ENCODE results near the gene LIME1.

Gene LIME1

DNA sequence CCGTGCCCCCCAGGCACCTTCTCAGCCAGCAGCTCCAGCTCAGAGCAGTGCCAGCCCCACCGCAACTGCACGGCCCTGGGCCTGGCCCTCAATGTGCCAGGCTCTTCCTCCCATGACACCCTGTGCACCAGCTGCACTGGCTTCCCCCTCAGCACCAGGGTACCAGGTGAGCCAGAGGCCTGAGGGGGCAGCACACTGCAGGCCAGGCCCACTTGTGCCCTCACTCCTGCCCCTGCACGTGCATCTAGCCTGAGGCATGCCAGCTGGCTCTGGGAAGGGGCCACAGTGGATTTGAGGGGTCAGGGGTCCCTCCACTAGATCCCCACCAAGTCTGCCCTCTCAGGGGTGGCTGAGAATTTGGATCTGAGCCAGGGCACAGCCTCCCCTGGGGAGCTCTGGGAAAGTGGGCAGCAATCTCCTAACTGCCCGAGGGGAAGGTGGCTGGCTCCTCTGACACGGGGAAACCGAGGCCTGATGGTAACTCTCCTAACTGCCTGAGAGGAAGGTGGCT lies 39.1 kb upstream of the LIME1 start:
- no peak for DNase-seq

GRCh38 chr20:63697868-63698545 lies 38.5 kb upstream of the LIME1 start:
- DNase-seq = no peak

GRCh38 chr20:63698739-63699465 lies 37.6 kb upstream of the LIME1 start:
- no peak for DNase-seq

- no peak for DNase-seq
Measured at GRCh38 chr20:63699466-63700198, 36.8 kb upstream of the LIME1 start.

GRCh38 chr20:63700199-63701050 lies 36.0 kb upstream of the LIME1 start:
- no peak for DNase-seq

DNA sequence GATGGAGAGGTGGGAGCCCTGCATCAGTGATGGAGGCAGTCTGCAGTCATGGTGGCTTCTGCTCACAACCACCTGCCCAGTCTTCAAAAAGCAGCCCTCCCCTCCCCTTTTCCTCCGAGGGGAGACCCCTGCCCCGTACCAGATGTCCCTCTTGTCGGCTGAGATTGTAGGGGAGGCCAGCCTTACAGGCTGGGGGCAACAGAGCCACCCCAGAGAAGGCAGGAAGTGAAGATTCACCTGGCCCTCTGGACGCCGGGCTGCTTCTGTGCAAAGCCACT lies 35.5 kb upstream of the LIME1 start:
- no peak for DNase-seq

DNA sequence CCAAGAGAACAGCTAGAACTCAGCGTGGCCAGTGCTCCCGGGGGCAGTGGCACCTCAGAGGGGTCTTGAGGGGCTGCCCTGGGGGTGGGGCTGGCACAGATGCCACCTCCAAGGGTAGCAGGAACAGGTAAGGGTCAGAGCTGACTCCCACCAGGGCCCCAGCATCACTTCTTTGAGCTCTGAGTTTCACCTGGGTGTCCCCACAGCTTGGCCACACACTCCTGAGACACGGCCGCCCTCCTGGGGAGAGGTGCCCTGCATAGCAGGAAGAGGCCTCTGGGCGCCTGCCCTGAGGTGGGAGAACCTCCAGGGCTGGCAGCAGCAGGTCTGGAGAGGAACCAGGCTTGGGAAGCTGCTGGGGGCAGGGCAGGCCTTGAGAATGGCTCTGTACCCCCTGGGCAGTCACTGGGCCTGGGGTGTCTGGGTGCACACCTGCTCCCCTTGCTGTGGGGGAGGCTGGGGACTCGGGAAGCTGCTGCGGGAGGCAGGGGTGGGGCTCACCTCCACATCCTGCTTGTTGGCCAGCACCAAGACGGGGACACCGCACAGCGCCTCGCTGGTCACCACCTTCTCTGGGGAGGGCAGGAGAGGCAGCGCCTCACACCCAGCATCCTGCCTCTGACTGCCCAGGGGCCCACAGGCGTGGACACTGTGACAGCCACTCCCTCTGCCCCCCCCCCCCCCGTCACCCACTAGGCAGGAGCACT lies 35.0 kb upstream of the LIME1 start:
- no peak for DNase-seq

DNA sequence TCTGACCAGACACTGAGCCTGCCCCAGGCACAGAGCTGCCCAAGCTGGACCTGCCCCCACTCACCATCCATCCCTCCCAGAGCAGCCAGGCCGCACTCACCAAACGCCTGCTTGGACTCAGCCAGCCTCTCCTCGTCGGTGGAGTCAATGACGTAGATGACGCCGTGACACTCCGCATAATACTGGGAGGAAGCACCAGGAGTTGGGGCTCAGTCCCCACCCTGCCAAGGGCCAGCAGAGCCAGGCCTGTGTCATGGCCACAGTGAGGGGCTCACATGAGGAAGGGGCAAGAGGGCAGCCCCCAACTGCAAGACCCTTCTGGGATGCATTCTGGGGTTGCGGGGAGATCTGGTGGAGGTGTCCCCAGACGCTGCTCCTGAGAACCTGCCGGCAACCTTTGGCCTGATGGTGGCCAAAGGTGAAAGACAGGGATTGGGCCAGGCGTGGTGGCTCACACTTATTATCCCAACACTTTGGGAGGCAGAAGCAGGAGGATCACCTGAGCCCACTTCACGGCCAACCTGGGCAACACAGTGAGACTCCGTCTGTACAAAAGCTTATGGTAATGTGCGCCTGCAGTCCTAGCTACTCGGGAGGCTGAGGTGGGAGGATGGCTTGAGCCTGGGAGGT lies 34.3 kb upstream of the LIME1 start:
- no peak for DNase-seq

DNA sequence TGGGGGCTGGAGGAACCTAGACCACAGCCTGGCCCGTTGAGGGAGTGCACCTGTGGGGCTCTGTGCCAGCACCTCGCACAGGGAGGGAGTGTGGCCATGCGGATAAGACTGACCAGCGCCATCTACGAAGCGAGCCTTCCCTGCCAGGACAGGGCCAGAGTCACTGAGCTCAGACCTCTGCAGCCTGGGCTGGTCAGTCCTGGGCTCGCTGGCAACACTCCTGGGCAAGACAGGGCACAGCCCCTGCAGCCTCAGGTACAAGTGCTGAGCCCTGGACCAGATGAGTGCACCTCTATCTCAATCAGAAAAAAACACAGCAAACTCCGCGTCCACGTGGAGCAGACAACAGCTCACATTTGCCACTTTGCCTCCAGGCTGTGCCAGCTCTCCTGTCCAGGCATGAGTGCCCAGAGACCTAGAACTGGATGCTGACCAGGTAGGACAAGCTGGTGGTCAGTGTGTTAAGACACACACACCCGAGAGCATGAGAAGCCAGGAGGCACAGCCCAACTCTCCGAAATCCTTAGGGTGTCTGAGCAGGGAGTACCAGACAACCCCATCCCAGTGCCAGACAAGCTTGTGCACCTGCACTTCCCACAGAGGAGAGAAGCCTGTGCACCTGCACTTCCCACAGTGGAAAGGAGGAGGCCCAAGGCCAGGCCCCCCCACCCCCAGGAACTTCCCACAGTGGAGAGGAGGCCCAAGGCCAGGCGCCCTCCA lies 33.6 kb upstream of the LIME1 start:
- DNase-seq = no peak

DNA sequence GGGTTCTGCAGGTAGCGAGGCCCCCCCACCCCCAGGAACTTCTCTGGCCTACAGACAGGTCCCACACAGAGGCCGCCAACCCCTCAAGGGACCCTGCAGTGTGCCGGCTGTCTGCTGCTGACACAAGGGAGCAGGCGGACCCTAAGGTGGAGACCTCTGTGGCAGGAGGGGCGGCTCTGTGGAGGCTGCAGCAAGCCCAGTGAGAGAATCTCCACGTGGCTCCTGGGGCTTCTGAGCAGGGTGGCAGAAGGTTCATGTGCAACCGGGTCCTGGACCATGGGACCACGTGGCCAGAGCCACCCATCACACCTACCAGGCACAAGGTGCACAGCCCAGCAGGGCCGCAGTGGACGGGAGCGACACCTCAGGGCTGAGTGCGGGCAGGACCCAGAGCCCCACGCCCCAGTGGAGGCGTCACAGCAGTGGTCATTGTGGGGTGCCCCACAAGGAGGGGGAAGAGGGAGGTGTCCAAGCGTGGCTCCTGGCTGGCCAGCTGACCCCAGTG lies 32.9 kb upstream of the LIME1 start:
- no peak for DNase-seq

GRCh38 chr20:63703976-63704748 lies 32.3 kb upstream of the LIME1 start:
- no peak for DNase-seq

GRCh38 chr20:63704749-63705117 lies 31.7 kb upstream of the LIME1 start:
- DNase-seq = no peak

DNA sequence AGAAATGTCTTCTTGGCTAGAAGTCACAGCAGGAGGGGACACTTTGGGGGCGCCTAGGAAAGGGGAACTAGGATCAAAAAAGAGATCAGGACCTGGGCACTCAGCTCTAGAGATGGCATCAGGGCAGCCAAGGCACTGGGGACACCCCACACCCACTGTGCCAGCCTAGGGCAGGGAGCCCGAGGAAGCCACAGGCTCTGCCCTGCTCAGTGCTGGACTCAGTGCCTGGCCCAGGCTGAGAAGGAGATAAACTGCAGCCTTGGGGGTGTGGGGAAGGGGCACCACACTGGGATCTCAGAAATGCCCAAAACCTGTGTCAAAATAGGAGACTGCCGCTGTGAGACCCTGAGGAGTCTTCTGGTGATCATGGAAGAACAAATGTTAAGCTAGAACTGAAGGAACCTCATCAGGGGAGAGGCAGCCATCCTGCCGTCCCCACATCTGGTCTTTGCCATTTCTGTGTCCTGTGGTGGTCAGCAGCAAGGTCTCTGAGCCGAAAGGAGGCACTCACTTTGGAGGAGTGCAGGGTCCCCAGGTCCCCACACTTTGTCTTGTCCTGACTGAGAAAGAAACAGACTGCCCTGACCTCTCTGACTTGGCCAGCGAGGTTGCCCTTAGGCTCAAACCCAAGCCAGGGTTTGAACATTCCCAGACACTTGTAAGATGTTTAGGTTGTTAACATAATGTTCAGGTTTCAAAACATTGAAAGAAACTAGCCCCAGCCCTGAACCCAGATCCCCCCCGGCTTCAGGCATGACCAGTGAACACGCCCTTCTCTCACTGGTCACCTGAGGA lies 31.0 kb upstream of the LIME1 start:
- no peak for DNase-seq

- no peak for DNase-seq
Measured at GRCh38 chr20:63706027-63706695, 30.3 kb upstream of the LIME1 start.

GRCh38 chr20:63706852-63707557 lies 29.5 kb upstream of the LIME1 start:
- DNase-seq = no peak

DNA sequence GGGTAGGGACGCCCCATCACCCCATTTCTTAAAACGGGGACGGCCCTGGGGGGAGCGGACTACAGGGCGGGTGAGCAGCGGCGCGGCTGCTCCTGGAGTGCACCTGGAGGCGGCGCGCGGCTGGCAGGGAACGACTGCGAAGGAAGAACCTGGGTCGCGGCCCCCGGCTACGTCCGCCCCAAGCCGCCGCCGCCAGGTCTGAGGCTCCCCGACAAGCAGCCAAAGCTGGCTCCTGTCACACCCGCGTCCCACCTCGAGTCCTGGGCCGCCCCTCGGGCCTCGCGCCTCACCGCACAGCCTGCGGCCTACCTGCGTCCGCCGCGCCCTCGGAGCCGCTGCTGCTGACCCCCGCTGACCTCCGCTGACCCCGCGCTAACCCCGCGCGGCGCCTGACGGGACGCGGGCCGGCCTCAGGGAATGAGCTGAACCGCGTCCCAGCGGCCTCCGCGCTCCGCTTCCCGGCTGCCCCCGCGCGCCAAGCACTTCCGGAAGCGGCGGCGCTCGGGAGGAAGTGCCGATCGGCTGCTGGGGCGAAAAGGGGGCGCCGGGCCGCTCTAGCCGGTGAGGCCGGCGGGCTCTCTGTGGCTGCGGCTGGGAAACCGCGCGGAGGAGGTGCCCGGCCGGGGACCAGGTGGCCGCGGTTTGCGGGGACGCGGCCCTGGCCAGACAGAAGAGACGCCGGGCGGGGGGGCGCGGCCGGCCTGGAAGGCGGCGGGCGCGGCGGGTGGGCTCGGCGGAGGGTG lies 28.7 kb upstream of the LIME1 start, which contains the start of the genes ARFRP1 and ZGPAT:
TSS of gene ARFRP1 (minus strand) at position 419 of the 743 bp plus-strand sequence. CDS start 885 bp downstream, outside the sequence.
TSS of gene ZGPAT (plus strand) at position 482 of the 743 bp plus-strand sequence. CDS start 542 bp downstream, outside the sequence.
- peak; percentile 73 for DNase-seq
